Uterus (tissue), 2 donors: Measurements from ENCODE around the gene ZNF107.

Experiments used
- POLR2A ChIP-seq, 2 donors: fragments of 450-650 bp; IDR thresholded peaks; one replicate each; pipeline ENCODE4 v1.6.1; 2016; ENCODE audit warnings: antibody characterized with exemption in 2 of 2, mild to moderate bottlenecking in 1 of 2, moderate library complexity in 1 of 2
- TF ChIP-seq, protein P1 (sequence below), 4 experiments: fragments of 200-600 bp in 2 of 4; fragments of 450-650 bp in 2 of 4; sonication (generic) in 2 of 4; IDR thresholded peaks; one replicate each; pipeline ENCODE4 v1.5.1; 2016 to 2019; ENCODE audit warnings: antibody characterized with exemption in 4 of 4, mild to moderate bottlenecking in 2 of 4, moderate library complexity in 1 of 4

DNA sequence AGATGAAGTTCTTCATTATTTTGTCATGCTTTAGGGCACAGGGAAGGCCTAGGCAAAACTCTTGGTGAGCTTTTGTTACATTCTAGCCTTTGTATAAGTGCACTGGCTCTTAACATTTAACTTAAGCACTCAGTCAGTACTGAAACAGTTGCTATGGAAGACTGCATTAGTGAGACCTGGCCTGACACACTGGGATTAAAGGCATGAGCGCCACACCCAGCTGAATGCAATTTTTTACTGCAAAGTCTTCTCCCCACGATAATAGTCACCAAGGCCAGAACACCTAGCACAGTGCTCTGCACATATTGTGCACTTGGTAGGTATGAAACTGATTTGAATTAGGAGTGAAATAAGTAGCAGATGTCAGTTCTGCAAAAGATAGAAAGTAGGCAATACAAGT, 87.1 kb downstream of the ZNF107 start:
- TF ChIP-seq, protein P1, sequence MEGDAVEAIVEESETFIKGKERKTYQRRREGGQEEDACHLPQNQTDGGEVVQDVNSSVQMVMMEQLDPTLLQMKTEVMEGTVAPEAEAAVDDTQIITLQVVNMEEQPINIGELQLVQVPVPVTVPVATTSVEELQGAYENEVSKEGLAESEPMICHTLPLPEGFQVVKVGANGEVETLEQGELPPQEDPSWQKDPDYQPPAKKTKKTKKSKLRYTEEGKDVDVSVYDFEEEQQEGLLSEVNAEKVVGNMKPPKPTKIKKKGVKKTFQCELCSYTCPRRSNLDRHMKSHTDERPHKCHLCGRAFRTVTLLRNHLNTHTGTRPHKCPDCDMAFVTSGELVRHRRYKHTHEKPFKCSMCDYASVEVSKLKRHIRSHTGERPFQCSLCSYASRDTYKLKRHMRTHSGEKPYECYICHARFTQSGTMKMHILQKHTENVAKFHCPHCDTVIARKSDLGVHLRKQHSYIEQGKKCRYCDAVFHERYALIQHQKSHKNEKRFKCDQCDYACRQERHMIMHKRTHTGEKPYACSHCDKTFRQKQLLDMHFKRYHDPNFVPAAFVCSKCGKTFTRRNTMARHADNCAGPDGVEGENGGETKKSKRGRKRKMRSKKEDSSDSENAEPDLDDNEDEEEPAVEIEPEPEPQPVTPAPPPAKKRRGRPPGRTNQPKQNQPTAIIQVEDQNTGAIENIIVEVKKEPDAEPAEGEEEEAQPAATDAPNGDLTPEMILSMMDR (IDR thresholded peaks at IDR 0.05), result no peak
- TF ChIP-seq POLR2A (IDR thresholded peaks at IDR 0.05), result no peak
